ENCODE data around the gene MCMBP. TPM values are rescaled to one million over a fixed set of nuclear protein-coding genes. Genes with fewer than 3 reads are reported as not detected.

Gene MCMBP
- 78.2 to 89.4 TPM (median 86.6 TPM) in 5 replicates for total RNA-seq (2022; extraction: Qiagen RNA extraction; ENCODE audit: low read depth)

GRCh38 chr10:119872610-119872859 is at the start of gene MCMBP:
Gene MCMBP (minus strand): TSS chr10:119872843. CDS start chr10:119872584, 259 bp downstream.

GRCh38 chr10:119892188-119893065 is 19.8 kb upstream of the MCMBP start, which contains the start of gene SEC23IP:
Gene SEC23IP (plus strand): TSS chr10:119892730. CDS start chr10:119892783, 53 bp downstream.

Other genes with a start within 250 kb of the MCMBP start
- gene BAG3, start 221.5 kb downstream of the MCMBP start, total RNA-seq (2022; extraction: Qiagen RNA extraction; ENCODE audit: low read depth) = 111 to 166 TPM (median 144 TPM) in 5 replicates
- 7.0 to 8.9 TPM (median 8.1 TPM) in 5 replicates for gene INPP5F, start 146.8 kb downstream of the MCMBP start, total RNA-seq (2022; extraction: Qiagen RNA extraction; ENCODE audit: low read depth)
- 41.8 to 50.8 TPM (median 49.5 TPM) in 5 replicates for gene SEC23IP, start 19.9 kb upstream of the MCMBP start, total RNA-seq (2022; extraction: Qiagen RNA extraction; ENCODE audit: low read depth)

All from A549 treated with CpdA at 1 μM for 4 hours (cell line).